ENCODE data around the gene SDF4. TPM values are rescaled to one million over a fixed set of nuclear protein-coding genes. Genes with fewer than 3 reads are reported as not detected.

The SDF4 gene
- total and polyA plus RNA-seq, 2 of the 13 experiments (the other 11 are each of a cell fraction or from before 2014, with no cell fraction given): 80.8 to 107 TPM

DNA sequence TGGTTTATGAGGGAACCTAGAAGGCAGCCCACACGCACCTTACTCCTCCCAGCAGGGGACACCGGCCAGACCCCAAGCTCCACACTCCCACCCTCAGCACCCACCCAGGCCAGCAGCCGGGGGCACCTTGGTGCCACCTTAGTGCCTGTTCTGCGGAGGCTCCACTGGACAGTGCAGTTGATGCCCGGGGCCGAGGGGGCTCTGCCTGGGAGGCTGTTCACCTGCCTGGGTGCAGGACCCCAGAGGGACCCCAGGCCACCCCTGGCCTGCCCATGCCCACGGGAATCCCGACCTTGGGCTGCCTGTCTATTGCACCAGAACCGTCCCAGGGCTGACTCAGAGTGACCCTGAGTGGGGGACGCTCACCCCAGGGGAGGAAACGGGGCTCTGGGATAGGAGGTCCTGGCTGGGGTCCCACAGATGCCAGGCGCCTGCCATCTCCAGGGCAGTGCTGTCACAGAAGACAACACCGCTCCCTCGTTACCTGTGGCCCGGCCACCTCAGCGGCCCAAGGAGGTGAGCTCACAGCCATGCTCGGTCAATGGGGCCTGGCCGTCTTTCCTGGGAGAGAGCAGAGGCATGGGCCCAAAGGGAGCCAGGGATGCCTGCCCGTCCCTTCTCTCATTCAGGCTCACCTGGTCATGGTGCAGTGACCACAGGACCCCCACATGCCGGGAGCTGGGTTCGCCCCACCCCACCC is 49.1 kb upstream of the SDF4 start (continued):
- TF ChIP-seq, protein P1, sequence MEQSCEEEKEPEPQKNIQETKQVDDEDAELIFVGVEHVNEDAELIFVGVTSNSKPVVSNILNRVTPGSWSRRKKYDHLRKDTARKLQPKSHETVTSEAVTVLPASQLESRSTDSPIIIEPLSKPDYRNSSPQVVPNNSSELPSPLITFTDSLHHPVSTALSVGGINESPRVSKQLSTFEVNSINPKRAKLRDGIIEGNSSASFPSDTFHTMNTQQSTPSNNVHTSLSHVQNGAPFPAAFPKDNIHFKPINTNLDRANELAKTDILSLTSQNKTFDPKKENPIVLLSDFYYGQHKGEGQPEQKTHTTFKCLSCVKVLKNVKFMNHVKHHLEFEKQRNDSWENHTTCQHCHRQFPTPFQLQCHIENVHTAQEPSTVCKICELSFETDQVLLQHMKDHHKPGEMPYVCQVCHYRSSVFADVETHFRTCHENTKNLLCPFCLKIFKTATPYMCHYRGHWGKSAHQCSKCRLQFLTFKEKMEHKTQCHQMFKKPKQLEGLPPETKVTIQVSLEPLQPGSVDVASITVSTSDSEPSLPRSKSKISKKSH (CRISPR knock-in tag; IDR thresholded peaks at IDR 0.05; ENCODE audit: borderline replicate concordance): no peak
- TF ChIP-seq, protein P2, sequence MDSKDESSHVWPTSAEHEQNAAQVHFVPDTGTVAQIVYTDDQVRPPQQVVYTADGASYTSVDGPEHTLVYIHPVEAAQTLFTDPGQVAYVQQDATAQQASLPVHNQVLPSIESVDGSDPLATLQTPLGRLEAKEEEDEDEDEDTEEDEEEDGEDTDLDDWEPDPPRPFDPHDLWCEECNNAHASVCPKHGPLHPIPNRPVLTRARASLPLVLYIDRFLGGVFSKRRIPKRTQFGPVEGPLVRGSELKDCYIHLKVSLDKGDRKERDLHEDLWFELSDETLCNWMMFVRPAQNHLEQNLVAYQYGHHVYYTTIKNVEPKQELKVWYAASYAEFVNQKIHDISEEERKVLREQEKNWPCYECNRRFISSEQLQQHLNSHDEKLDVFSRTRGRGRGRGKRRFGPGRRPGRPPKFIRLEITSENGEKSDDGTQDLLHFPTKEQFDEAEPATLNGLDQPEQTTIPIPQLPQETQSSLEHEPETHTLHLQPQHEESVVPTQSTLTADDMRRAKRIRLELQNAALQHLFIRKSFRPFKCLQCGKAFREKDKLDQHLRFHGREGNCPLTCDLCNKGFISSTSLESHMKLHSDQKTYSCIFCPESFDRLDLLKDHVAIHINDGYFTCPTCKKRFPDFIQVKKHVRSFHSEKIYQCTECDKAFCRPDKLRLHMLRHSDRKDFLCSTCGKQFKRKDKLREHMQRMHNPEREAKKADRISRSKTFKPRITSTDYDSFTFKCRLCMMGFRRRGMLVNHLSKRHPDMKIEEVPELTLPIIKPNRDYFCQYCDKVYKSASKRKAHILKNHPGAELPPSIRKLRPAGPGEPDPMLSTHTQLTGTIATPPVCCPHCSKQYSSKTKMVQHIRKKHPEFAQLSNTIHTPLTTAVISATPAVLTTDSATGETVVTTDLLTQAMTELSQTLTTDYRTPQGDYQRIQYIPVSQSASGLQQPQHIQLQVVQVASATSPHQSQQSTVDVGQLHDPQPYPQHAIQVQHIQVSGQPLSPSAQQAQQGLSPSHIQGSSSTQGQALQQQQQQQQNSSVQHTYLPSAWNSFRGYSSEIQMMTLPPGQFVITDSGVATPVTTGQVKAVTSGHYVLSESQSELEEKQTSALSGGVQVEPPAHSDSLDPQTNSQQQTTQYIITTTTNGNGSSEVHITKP (CRISPR knock-in tag; IDR thresholded peaks at IDR 0.05; ENCODE audit: low read depth): no peak
- TF ChIP-seq RBM39 (IDR thresholded peaks at IDR 0.05; ENCODE audit: low read depth, low read length, poor library complexity, severe bottlenecking) (no peak), ZNF614 (CRISPR knock-in tag; IDR thresholded peaks at IDR 0.05; ENCODE audit: borderline replicate concordance) (no peak), ZBTB8A (CRISPR knock-in tag; IDR thresholded peaks at IDR 0.05; ENCODE audit: borderline replicate concordance, low read depth) (no peak), ZNF777 (CRISPR knock-in tag; IDR thresholded peaks at IDR 0.05) (no peak), ZNF776 (CRISPR knock-in tag; IDR thresholded peaks at IDR 0.05) (peak; percentile 24; the same call in 1 of the 2 replicates), TBX2 (CRISPR knock-in tag; IDR thresholded peaks at IDR 0.05; ENCODE audit: borderline replicate concordance) (no peak), HOXA5 (CRISPR knock-in tag; IDR thresholded peaks at IDR 0.05) (no peak), CCDC6 (CRISPR knock-in tag; IDR thresholded peaks at IDR 0.05) (no peak), ARNTL (CRISPR knock-in tag; IDR thresholded peaks at IDR 0.05) (no peak), BCL6 (CRISPR knock-in tag; IDR thresholded peaks at IDR 0.05) (no peak), ZNF619 (CRISPR knock-in tag; IDR thresholded peaks at IDR 0.05) (no peak), DR1 (CRISPR knock-in tag; IDR thresholded peaks at IDR 0.05) (no peak), FOXA1 (IDR thresholded peaks at IDR 0.05) (no peak), FOXA1 (CRISPR knock-in tag; IDR thresholded peaks at IDR 0.05) (no peak), TCF7L2 (IDR thresholded peaks at IDR 0.05; ENCODE audit: low read depth, low read length) (no peak), ZNF788 (CRISPR knock-in tag; IDR thresholded peaks at IDR 0.05; ENCODE audit: borderline replicate concordance) (no peak), ELF4 (CRISPR knock-in tag; IDR thresholded peaks at IDR 0.05; ENCODE audit: borderline replicate concordance) (no peak)
- TF ChIP-seq, protein P3, sequence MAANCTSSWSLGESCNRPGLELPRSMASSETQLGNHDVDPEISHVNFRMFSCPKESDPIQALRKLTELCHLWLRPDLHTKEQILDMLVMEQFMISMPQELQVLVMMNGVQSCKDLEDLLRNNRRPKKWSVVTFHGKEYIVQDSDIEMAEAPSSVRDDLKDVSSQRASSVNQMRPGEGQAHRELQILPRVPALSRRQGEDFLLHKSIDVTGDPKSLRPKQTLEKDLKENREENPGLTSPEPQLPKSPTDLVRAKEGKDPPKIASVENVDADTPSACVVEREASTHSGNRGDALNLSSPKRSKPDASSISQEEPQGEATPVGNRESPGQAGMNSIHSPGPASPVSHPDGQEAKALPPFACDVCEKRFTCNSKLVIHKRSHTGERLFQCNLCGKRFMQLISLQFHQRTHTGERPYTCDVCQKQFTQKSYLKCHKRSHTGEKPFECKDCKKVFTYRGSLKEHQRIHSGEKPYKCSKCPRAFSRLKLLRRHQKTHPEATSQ (CRISPR knock-in tag; IDR thresholded peaks at IDR 0.05; ENCODE audit: borderline replicate concordance): no peak
- TF ChIP-seq, protein P4, sequence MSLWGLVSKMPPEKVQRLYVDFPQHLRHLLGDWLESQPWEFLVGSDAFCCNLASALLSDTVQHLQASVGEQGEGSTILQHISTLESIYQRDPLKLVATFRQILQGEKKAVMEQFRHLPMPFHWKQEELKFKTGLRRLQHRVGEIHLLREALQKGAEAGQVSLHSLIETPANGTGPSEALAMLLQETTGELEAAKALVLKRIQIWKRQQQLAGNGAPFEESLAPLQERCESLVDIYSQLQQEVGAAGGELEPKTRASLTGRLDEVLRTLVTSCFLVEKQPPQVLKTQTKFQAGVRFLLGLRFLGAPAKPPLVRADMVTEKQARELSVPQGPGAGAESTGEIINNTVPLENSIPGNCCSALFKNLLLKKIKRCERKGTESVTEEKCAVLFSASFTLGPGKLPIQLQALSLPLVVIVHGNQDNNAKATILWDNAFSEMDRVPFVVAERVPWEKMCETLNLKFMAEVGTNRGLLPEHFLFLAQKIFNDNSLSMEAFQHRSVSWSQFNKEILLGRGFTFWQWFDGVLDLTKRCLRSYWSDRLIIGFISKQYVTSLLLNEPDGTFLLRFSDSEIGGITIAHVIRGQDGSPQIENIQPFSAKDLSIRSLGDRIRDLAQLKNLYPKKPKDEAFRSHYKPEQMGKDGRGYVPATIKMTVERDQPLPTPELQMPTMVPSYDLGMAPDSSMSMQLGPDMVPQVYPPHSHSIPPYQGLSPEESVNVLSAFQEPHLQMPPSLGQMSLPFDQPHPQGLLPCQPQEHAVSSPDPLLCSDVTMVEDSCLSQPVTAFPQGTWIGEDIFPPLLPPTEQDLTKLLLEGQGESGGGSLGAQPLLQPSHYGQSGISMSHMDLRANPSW (CRISPR knock-in tag; IDR thresholded peaks at IDR 0.05; ENCODE audit: borderline replicate concordance): no peak
